Measurements from ENCODE around the gene ADAMTS10. TPM values are rescaled to one million over a fixed set of nuclear protein-coding genes. Genes with fewer than 3 reads are reported as not detected.

Gene ADAMTS10
- total and polyA plus RNA-seq, 4 donors, result 9.1 to 44.1 (median 15.3) TPM

GRCh38 chr19:8536282-8536681 is 74.2 kb downstream of the ADAMTS10 start:
- ATAC-seq (ENCODE audit: insufficient read depth, low FRiP score) (no peak), DNase-seq (no peak)
- no peaks in the 10 kb centered on the region for H3K9me3 ChIP-seq (ENCODE audit: control insufficient read depth in 4 of 4, insufficient read depth in 3 of 4, low read length in 3 of 4)
- no peak overlapping the region for H3K27ac ChIP-seq (ENCODE audit: low read depth in 1 of 2, low read length in 1 of 2)
- no peak overlapping the region for H3K4me3 ChIP-seq
- WGBS, 2 donors, result 73 to 95% methylated on average over 22 of the region's 22 CpGs
- H3K9ac ChIP-seq (ENCODE audit: insufficient read depth in 1 of 2, low read length in 2 of 2), result no peak overlapping the region
- H3K36me3 ChIP-seq (ENCODE audit: control insufficient read depth in 4 of 4, insufficient read depth in 4 of 4, low read length in 4 of 4), result peaks cover 0 to 1% (median 0%) of the 10 kb centered on the region in 4 donors
- no peaks in the 10 kb centered on the region for H3K4me1 ChIP-seq (ENCODE audit: control insufficient read depth in 5 of 5, insufficient read depth in 5 of 5, low read length in 5 of 5)
- no peaks in the 10 kb centered on the region for H3K27me3 ChIP-seq (ENCODE audit: control insufficient read depth in 3 of 3, insufficient read depth in 3 of 3, low read length in 2 of 3)
- TF ChIP-seq CTCF (IDR thresholded peaks at IDR 0.05; ENCODE audit: control extremely low read depth, extremely low read depth), result no peak

- peaks cover 0 to 2% (median 0%) of the 10 kb centered on the region in 5 donors for H3K4me1 ChIP-seq (ENCODE audit: control insufficient read depth in 5 of 5, insufficient read depth in 5 of 5, low read length in 5 of 5)
Observed at GRCh38 chr19:8532225-8532624, 78.3 kb downstream of the ADAMTS10 start.

GRCh38 chr19:8531470-8531869 is 79.0 kb downstream of the ADAMTS10 start:
- 88% methylated on average over 7 of the region's 7 CpGs for WGBS, 2 donors
- H3K9ac ChIP-seq (ENCODE audit: insufficient read depth in 1 of 2, low read length in 2 of 2), result no peak overlapping the region

More at GRCh38 chr19:8532225-8532624, 78.3 kb downstream of the ADAMTS10 start:
- TF ChIP-seq CTCF (IDR thresholded peaks at IDR 0.05; ENCODE audit: control extremely low read depth, extremely low read depth), result no peak
- 87 to 90% methylated on average over 2 of the region's 2 CpGs for WGBS, 2 donors
- Histone ChIP-seq H3K4me3 (no peak overlapping the region), H3K9ac (ENCODE audit: insufficient read depth in 1 of 2, low read length in 2 of 2) (no peak overlapping the region), H3K9me3 (ENCODE audit: control insufficient read depth in 4 of 4, insufficient read depth in 3 of 4, low read length in 3 of 4) (no peaks in the 10 kb centered on the region), H3K36me3 (ENCODE audit: control insufficient read depth in 4 of 4, insufficient read depth in 4 of 4, low read length in 4 of 4) (peaks cover 0 to 18% (median 4%) of the 10 kb centered on the region in 4 donors), H3K27ac (ENCODE audit: low read depth in 1 of 2, low read length in 1 of 2) (no peak overlapping the region), H3K27me3 (ENCODE audit: control insufficient read depth in 3 of 3, insufficient read depth in 3 of 3, low read length in 2 of 3) (no peaks in the 10 kb centered on the region)
- DNase-seq, result no peak
- no peak for ATAC-seq (ENCODE audit: insufficient read depth, low FRiP score)

More at GRCh38 chr19:8531470-8531869, 79.0 kb downstream of the ADAMTS10 start:
- DNase-seq, result no peak
- H3K27ac ChIP-seq (ENCODE audit: low read depth in 1 of 2, low read length in 1 of 2), result no peak overlapping the region
- no peaks in the 10 kb centered on the region for H3K9me3 ChIP-seq (ENCODE audit: control insufficient read depth in 4 of 4, insufficient read depth in 3 of 4, low read length in 3 of 4)
- peaks cover 0 to 6% (median 0%) of the 10 kb centered on the region in 5 donors for H3K4me1 ChIP-seq (ENCODE audit: control insufficient read depth in 5 of 5, insufficient read depth in 5 of 5, low read length in 5 of 5)
- H3K4me3 ChIP-seq, result no peak overlapping the region
- H3K27me3 ChIP-seq (ENCODE audit: control insufficient read depth in 3 of 3, insufficient read depth in 3 of 3, low read length in 2 of 3), result no peaks in the 10 kb centered on the region
- ATAC-seq (ENCODE audit: insufficient read depth, low FRiP score), result no peak
- TF ChIP-seq CTCF (IDR thresholded peaks at IDR 0.05; ENCODE audit: control extremely low read depth, extremely low read depth), result no peak
- H3K36me3 ChIP-seq (ENCODE audit: control insufficient read depth in 4 of 4, insufficient read depth in 4 of 4, low read length in 4 of 4), result peaks cover 0 to 18% (median 4%) of the 10 kb centered on the region in 4 donors

Other genes starting within 250 kb of the ADAMTS10 start
- 10 to 100 TPM in 1 of 2 donors, 1 to 10 TPM in 1; 4.4 to 14.8 TPM for gene ANGPTL4, start 246.6 kb downstream of the ADAMTS10 start, total RNA-seq
- 10 to 100 TPM; 10.5 to 96.3 TPM for gene ANGPTL4, start 246.6 kb downstream of the ADAMTS10 start, polyA plus RNA-seq
- 100 to 1,000 TPM; 139 to 148 TPM for gene RAB11B, start 220.4 kb downstream of the ADAMTS10 start, total RNA-seq
- gene RAB11B, start 220.4 kb downstream of the ADAMTS10 start, polyA plus RNA-seq, result 100 to 1,000 TPM in 1 of 2 donors, 10 to 100 TPM in 1; 91.1 to 104 TPM
- gene MARCHF2, start 197.4 kb downstream of the ADAMTS10 start, total RNA-seq, result 10 to 100 TPM; 26.7 to 62.1 TPM
- 10 to 100 TPM; 33.6 to 81.5 TPM for gene MARCHF2, start 197.4 kb downstream of the ADAMTS10 start, polyA plus RNA-seq
- 100 to 1,000 TPM; 133 to 194 TPM for gene HNRNPM, start 165.7 kb downstream of the ADAMTS10 start, total RNA-seq
- 100 to 1,000 TPM in 1 of 2 donors, 10 to 100 TPM in 1; 53.7 to 243 TPM for gene HNRNPM, start 165.7 kb downstream of the ADAMTS10 start, polyA plus RNA-seq
- 10 to 100 TPM in 1 of 2 donors, 1 to 10 TPM in 1; 8.2 to 18.8 TPM for gene PRAM1, start 108.1 kb downstream of the ADAMTS10 start, total RNA-seq
- gene PRAM1, start 108.1 kb downstream of the ADAMTS10 start, polyA plus RNA-seq, result 10 to 100 TPM; 21.3 to 22.8 TPM
- gene ZNF414, start 96.5 kb downstream of the ADAMTS10 start, total RNA-seq, result 10 to 100 TPM; 17.7 to 35.7 TPM
- gene ZNF414, start 96.5 kb downstream of the ADAMTS10 start, polyA plus RNA-seq, result 10 to 100 TPM; 26.2 to 32.8 TPM
- gene MYO1F, start 33.3 kb downstream of the ADAMTS10 start, total RNA-seq, result 100 to 1,000 TPM in 1 of 2 donors, 10 to 100 TPM in 1; 23.4 to 100 TPM
- gene MYO1F, start 33.3 kb downstream of the ADAMTS10 start, polyA plus RNA-seq, result 100 to 1,000 TPM in 1 of 2 donors, 10 to 100 TPM in 1; 46.1 to 127 TPM
- gene NFILZ, start 19.9 kb upstream of the ADAMTS10 start, total RNA-seq, result not detected
- gene NFILZ, start 19.9 kb upstream of the ADAMTS10 start, polyA plus RNA-seq, result not detected
- not detected for gene ACTL9, start 88.1 kb upstream of the ADAMTS10 start, total RNA-seq
- gene ACTL9, start 88.1 kb upstream of the ADAMTS10 start, polyA plus RNA-seq, result not detected
- not detected for gene OR2Z1, start 110.9 kb upstream of the ADAMTS10 start, total RNA-seq
- gene OR2Z1, start 110.9 kb upstream of the ADAMTS10 start, polyA plus RNA-seq, result not detected
- gene ZNF558, start 221.6 kb upstream of the ADAMTS10 start, total RNA-seq, result 10 to 100 TPM; 21.9 to 32.7 TPM
- gene ZNF558, start 221.6 kb upstream of the ADAMTS10 start, polyA plus RNA-seq, result 10 to 100 TPM; 11.3 to 14.4 TPM
- gene MBD3L1, start 221.7 kb upstream of the ADAMTS10 start, total RNA-seq, result not detected
- gene MBD3L1, start 221.7 kb upstream of the ADAMTS10 start, polyA plus RNA-seq, result not detected